RWPE1 (cell line): Measurements from ENCODE around the gene IFNLR1.
A peak's percentile ranks its signal among the peaks of the same experiment; 100 is the strongest.

Source experiments
- CTCF ChIA-PET: fragments of 350-600 bp; sonication (Branson Sonifier 250); formaldehyde crosslinking; extraction: SDS; loops from one replicate; lab custom pipeline; 2021; lab: Yijun Ruan, JAX
- POLR2A ChIA-PET: fragments of 400-600 bp; formaldehyde crosslinking; extraction: SDS; loops from one replicate; lab custom pipeline; 2020; ENCODE audit warnings: antibody characterized with exemption; ENCODE audit not compliant: low non-redundant PET; lab: Yijun Ruan, JAX
- DNase-seq: peaks from one replicate; pipeline ENCODE4 v3.0.0; 2012; ENCODE audit warnings: low spot score
- H3K27ac ChIP-seq: fragments of 450-650 bp; 2 replicates; pipeline ENCODE4 v1.5.1; 2017
- TF ChIP-seq, protein P1 (sequence below): fragments of 450-650 bp; conservative IDR thresholded peaks from 2 replicates; pipeline ENCODE4 v1.5.1; 2017; ENCODE audit warnings: low read depth, mild to moderate bottlenecking

Gene IFNLR1

DNA sequence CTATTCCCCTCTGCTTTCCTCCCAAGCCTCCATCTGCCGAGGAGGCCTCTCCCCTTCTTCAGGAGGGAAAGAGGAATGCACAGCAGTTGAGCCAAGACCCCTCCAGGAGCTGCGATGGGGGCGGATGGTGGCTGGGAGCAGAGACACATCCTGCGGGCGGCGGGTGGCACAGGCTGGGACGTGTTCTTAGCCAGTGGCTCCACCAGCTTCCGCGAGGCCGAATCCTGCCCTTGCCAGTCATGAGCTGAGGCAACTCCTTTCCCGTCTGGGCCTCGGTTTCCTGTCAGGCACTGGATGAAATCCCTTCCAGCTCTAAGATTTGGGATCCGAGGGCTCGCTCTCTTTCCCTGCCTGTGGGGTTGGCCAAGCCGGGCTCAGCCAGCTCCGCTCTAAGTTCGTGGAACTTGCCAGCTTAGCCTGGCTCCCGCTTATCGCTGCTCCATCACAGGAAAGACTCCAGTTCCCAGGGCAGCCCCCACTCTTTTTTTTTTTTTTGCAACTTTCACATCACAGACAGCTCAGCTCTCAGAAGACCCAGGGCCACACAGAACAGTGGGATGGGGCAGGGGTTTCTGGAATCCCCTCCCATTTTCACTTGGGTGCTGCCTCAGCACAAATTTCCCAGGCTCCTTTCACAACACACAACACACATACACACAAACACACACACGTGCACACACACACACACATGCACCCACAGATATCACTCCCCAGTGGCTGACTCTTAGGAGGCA lies 75.7 kb downstream of the IFNLR1 start:
- H3K27ac ChIP-seq: peak overlapping the region; percentile 92
- ChIA-PET POLR2A (interaction anchor here (0.7 kb wide), 1 partner anchor 301 kb away, joined by 3 read pairs; no protein-coding TSS in a partner anchor), CTCF (interaction anchor here (0.6 to 2.0 kb wide), 7 partner anchors 37 to 281 kb away, joined by 3 to 8 read pairs (median 3); no protein-coding TSS in a partner anchor)
- no peak for DNase-seq
- TF ChIP-seq, protein P1, sequence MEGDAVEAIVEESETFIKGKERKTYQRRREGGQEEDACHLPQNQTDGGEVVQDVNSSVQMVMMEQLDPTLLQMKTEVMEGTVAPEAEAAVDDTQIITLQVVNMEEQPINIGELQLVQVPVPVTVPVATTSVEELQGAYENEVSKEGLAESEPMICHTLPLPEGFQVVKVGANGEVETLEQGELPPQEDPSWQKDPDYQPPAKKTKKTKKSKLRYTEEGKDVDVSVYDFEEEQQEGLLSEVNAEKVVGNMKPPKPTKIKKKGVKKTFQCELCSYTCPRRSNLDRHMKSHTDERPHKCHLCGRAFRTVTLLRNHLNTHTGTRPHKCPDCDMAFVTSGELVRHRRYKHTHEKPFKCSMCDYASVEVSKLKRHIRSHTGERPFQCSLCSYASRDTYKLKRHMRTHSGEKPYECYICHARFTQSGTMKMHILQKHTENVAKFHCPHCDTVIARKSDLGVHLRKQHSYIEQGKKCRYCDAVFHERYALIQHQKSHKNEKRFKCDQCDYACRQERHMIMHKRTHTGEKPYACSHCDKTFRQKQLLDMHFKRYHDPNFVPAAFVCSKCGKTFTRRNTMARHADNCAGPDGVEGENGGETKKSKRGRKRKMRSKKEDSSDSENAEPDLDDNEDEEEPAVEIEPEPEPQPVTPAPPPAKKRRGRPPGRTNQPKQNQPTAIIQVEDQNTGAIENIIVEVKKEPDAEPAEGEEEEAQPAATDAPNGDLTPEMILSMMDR: no peak

DNA sequence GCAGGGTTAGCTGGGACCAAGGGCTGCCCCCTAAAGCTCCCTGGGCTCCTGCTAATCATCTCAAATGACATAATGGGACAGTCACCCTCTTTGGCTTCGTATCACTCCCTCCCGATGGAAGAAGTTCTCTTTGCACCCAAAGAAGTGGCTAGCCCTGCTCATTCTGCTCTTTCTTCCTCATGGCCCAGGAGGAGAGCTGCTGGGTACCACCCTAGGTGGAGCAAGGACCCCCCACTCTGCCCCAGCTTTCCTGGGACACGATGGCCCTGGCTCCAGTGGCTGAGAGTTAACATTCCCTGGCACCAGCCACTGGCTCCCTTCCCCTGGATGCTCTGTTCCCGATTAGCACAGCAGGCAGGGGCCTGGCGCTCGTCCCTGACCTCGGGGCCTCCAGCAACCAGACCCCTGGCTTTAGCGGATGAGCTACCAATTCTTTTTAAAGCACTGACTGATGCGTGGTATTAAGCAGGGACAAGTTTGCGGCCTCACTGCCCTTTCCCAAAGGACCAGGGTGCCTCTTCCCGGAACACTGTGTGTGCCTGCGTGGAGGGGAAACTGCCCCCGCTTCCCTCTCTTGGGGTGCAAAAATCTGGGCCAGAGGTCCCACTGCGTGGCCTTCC lies 76.3 kb downstream of the IFNLR1 start:
- ChIA-PET POLR2A (interaction anchor here (0.7 kb wide), 1 partner anchor 300 kb away, joined by 3 read pairs; no protein-coding TSS in a partner anchor), CTCF (interaction anchor here (0.6 to 2.0 kb wide), 5 partner anchors 39 to 280 kb away, joined by 3 to 8 read pairs (median 3); no protein-coding TSS in a partner anchor)
- TF ChIP-seq, protein P1: no peak
- peak overlapping the region; percentile 92 for H3K27ac ChIP-seq
- no peak for DNase-seq

DNA sequence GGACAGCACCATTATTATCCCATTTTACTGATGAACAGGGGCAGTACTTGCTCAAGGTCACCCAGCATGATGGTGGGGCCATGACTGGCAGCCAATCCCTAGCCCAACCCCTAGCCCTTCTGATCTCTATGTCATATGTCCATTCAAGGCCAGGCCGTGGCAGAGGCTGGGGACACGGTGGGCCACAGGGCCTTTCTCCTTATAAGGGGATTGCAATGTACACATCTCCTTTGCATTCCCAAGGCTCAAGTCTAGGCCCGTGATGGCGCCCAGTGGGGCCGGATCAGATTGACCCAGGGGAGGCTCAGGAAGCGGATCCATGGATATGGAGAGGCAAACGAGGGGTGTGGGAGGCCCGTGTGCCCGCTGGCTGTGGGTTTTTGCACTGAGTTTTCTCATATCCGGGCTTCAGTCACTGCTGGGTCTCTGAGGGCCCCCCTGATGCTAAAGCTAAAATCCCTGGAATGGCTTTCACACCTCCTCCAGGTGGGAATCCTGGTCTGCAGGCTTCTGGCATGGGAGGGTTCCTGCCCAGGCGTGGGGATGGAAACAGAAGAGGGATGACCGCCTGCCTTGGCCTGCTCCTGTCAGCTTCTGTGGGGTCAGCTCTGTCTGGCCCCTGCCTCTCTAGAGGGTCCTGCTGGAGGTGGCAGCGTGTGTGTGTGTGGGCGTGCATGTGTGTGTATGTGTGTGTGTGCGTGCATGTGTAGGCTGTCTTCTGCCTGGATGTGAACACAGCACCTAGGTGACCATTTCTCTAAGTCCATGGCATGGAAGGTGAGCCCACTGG lies 77.2 kb downstream of the IFNLR1 start:
- peak overlapping the region; percentile 92 for H3K27ac ChIP-seq
- CTCF ChIA-PET: interaction anchor here (2.0 kb wide), 1 partner anchor 38 kb away, joined by 8 read pairs; no protein-coding TSS in a partner anchor
- DNase-seq: no peak
- POLR2A ChIA-PET: no interaction called here
- TF ChIP-seq, protein P1: no peak

DNA sequence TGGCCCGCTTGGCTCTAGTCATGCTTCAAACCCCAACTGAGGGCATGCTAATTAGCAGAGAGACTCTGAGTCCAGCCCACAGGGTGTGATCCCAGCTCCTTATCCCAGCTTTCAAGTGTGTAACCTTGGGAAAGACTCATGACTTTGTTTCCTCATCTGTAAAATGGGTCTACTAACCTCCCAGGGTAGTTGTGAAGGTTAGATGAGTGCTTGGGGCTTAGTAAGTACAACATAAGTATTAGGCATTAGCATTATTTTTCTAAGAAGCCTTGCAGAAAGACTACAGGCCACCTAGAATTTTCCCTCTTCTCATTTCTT lies 78.0 kb downstream of the IFNLR1 start:
- ChIA-PET POLR2A (no interaction called here), CTCF (no interaction called here)
- H3K27ac ChIP-seq: peak overlapping the region; percentile 92
- TF ChIP-seq, protein P1: no peak
- DNase-seq: no peak

DNA sequence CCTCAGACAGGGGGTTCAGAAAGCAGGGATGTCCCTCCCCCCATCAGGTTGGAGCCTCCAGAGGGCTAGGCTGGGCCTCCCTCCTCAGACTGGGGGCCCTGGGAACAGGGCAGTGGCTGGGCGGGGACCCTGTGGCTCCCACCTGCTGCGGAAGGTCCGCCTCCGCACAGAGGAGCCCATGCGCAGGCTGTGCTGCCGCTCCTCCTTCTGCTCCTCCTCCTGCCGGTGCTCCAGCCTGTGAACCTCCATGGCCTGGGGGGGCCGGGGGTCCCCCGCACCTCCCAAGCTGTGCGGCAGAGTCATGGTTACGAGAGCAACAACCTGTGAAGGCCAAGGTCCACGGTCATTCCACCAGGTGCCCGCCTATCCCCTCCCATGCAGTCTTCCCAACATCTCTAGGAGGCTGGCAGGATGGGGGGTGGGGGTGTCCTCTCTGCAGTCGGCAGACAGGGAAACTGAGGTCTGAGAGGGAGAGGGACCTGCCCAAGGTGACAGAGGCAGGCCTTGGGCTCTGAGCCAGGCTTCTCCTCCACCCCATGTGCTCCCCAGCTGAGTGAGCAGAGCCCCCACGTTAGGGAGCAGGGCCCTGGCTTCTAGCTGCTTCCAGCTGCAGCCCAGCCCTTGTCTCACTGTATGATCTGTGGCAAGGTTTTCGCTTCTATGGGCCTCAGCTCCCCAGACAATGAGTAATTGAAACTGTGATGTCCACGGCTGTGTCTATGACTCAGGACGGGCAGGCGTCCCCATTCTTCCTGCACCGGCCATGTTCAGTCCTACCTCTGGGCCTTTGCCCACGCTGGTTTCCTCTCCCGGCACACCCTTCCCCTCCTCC lies 78.5 kb downstream of the IFNLR1 start:
- H3K27ac ChIP-seq: peak overlapping the region; percentile 92
- peak; percentile 79 for DNase-seq
- ChIA-PET POLR2A (no interaction called here), CTCF (no interaction called here)
- TF ChIP-seq, protein P1: no peak
